Measurements from ENCODE around the gene ALDOA.

Gene ALDOA

DNA sequence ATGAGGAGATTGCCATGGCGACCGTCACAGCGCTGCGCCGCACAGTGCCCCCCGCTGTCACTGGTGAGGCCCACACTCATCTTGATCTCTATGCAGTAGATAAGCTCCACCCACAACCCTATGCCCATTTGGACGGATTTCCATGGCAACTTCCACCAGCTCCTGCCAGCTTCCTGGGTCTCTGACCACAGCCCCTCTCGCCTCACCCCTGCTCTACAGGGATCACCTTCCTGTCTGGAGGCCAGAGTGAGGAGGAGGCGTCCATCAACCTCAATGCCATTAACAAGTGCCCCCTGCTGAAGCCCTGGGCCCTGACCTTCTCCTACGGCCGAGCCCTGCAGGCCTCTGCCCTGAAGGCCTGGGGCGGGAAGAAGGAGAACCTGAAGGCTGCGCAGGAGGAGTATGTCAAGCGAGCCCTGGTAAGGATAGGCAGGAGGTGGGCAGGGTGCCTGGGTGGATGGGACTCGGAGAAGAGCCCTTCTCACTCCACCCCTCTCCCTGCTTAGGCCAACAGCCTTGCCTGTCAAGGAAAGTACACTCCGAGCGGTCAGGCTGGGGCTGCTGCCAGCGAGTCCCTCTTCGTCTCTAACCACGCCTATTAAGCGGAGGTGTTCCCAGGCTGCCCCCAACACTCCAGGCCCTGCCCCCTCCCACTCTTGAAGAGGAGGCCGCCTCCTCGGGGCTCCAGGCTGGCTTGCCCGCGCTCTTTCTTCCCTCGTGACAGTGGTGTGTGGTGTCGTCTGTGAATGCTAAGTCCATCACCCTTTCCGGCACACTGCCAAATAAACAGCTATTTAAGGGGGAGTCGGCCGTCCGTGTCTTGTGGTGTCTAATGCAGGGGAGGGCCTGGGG lies 4.3 kb downstream of the ALDOA start:
- no peak for DNase-seq

DNA sequence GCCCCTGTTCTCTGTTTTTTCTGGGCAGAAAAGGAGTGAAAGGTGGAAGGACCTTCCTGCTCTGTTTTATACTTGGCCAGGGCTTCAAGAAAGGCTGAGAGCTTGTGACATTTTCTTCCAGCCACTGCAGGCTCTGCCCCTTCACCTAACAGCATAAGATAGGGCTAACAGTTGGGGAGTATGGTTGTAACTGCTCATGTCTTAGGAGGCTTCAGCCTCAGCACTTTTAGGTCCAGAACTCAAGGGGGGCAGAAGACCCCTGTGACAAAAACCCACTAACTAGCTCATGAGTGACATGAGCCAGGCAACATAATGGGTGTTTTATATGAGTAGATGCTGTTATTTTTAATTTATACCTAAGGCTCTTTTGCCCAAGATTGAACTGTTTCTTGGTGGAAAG lies 4.9 kb downstream of the ALDOA start:
- no peak for DNase-seq

DNA sequence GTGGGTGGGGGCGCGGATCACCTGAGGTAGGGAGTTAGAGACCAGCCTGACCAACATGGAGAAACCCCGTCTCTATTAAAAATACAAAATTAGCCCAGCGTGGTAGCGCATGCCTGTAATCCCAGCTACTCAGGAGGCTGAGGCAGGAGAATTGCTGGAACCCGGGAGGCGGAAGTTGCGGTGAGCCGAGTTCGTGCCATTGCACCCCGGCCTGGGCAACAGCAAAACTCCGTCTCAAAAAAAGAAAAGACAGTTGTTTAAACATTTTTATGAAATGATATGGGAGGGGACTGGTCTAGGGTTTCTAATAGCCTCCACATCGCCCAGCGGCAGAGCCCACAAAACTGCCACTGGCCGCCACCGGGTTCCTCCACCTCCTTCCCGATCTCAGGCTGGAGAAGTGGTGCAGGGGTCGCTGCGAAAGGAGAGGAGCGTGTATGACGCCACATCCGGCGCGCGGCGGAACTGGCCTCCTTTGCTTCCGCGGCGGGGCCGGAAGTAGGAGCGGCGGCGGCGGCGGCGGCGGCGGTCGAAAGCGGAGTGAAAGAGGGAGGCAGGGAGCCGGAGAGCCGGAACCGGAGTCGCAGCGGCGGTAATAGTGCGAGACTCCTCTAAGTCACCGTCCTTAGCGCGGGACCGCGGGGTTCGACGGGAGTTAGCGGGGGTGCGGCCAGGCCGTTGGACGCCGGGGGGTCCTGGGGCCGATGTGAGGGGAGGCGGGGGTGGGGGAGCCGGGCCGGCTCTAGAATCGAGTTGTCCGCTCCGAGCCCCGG lies 10.1 kb downstream of the ALDOA start, which contains the start of gene PPP4C:
Gene PPP4C (plus strand): TSS at position 492 of the 773 bp plus-strand sequence. CDS start 384 bp downstream, outside the sequence.
- DNase-seq, result peak; percentile 93 to 97 (median 96)

DNA sequence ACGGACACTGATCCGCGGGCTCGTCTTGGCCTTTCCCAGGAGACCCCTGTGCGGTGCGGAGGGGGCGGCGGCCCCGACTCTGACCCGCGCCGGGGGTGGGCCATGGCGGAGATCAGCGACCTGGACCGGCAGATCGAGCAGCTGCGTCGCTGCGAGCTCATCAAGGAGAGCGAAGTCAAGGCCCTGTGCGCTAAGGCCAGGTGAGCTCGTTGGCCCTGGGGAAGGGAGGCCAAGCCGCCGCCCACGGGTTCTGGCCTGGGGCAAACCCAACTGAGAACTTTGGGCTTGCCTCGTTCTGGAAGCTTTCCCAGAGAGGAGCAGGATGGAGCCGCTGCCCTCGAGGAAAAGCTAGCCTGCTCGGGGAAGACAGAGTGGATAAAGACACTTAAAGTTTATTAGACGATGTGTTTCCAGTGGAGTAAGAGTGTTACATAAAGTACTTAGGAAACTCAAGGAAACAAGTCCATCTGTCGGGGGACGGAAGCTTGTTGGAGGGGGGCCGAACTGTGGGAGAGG lies 10.8 kb downstream of the ALDOA start:
- peak in 2 of 4 experiments; percentile 36 to 53 for DNase-seq

DNA sequence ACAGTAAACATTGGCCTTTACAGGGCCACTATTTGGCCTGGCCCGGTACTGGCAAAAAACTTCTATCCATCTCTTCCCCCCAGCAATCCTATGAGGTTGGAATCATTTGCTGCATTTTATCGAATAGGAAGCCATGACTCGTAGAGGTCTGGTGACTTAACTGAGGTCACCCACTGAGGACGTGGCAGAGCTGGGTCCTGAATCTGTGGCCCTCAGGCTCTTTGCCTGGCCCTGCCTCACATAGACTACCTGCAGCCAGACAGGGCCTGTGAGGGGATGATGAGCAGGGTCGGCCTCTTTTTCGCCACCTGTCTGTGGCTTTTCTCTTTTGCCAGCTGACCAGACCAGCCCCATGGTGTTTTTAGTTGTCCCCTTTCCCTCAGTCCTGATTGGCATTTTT lies 12.1 kb downstream of the ALDOA start:
- peak in 3 of 4 experiments; percentile 35 to 64 (median 42) for DNase-seq

DNA sequence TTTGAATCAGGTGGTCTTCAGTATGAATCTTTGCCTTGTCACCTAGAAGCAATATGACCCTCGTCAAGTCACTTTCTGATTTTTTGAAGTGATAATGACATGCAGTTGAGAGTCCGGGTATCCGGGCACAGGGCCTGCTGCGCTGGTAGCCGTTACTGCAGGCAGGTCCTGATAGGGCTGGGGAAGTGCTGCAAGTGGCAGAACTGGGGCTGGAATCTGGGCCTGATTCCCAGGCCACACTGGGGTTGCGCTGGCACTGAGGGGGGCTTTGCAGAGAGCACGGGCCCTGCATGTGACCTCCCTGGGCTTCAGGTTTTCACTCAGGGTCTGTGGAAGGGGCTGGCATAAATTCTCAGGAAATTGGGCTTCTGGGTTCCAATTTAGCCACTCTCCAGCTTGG lies 13.2 kb downstream of the ALDOA start:
- no peak for DNase-seq

DNA sequence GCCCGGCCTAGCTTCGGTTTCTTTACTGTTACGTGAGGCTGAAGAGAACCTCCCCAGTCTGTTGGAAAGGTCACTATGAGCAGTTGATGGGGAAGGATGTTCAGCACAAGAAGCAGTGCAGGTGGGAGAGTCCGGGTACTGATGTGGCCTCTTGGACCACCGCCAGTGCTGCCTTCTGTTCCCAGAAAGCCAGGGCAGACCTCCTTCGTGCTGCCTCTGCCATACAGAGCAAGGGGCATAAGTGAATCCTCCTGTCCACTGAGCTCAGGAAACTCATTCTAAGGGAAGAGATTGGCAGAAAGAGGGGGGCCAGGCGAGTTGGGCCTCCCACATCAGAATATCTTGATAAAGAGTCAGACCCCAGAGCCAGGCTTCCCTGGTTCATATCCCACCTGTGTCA lies 13.9 kb downstream of the ALDOA start:
- DNase-seq, result no peak

DNA sequence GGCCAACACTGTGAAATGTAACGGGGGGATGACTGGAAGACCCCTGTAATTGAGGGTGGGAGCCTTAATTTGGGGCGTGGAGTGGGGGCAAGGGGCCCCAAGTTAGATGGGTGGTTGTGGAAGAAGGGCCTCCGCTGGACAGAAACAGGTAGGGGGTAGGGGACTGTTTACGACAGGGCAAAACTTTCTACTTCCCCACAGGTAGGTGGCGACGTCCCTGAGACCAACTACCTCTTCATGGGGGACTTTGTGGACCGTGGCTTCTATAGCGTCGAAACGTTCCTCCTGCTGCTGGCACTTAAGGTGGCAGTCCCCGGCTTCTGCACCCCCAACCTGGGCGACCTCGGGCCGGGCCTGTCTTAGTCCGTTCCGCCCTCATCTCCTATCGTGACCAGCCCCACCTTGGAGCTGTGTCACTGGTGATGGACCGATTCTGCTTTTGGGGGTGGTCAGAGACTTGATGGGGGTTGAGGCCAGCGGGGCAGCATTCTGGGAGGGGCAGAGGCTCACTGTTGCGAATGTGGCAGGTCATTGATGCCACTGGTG lies 17.1 kb downstream of the ALDOA start:
- DNase-seq, result no peak

DNA sequence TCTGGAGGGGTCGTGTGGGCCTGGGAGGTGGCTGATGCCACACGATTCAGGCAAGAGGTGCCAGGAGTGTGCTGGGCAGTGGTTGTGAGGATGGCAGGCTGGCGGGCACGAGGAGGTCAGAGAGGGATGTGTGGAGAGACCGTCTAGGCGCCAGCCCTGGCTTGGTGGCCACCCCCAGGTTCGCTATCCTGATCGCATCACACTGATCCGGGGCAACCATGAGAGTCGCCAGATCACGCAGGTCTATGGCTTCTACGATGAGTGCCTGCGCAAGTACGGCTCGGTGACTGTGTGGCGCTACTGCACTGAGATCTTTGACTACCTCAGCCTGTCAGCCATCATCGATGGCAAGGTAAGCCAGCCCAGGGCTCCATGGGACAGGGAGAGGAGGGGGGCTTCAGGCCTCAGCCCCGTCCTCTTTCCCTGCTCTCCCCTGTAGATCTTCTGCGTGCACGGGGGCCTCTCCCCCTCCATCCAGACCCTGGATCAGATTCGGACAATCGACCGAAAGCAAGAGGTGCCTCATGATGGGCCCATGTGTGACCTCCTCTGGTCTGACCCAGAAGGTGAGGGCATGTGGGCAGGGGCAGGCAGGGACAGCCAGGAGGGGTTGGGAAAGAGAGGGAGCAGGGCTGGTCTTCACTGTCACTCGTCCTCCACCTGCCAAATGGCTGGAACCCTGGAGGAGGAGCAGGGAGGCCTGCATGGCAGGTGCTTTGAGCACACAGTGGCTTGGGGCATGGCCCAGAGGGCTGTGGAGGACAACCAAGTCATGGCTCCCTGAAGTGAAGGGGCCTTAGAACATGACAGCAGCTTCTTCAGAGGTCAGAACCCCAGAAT lies 17.9 kb downstream of the ALDOA start:
- DNase-seq, result no peak

DNA sequence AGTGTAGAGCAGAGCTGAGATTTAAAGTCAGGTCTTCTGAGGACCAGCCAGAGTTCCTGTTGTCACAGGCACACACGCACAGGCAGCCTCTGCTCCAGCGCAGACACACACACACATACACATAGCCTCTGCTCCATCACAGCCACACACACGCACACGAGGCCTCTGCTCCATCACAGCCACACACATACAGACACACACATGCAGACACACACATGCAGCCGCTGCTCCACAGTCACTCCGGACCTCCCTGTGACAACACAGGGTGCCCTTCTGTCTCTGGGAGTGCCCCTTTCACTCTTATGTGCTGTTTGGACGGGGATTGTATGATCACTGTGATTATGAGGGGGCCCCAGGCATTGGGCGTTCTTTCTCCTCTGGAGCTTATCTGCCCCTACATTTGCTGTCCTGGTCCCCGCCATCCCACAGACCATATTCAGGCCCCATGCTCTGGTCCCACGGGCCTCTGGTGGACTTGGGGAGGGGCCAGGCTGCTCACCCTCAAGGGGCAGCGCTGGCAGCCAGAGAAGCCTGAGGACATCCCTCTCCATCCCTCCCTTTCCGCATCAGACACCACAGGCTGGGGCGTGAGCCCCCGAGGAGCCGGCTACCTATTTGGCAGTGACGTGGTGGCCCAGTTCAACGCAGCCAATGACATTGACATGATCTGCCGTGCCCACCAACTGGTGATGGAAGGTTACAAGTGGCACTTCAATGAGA lies 18.7 kb downstream of the ALDOA start:
- no peak for DNase-seq

DNA sequence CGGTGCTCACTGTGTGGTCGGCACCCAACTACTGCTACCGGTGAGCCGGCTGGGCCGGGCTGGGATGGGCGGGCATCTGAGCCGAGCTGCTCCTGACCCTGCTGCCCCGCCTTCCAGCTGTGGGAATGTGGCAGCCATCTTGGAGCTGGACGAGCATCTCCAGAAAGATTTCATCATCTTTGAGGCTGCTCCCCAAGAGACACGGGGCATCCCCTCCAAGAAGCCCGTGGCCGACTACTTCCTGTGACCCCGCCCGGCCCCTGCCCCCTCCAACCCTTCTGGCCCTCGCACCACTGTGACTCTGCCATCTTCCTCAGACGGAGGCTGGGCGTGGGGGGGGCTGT lies 19.2 kb downstream of the ALDOA start:
- DNase-seq, result no peak

DNA sequence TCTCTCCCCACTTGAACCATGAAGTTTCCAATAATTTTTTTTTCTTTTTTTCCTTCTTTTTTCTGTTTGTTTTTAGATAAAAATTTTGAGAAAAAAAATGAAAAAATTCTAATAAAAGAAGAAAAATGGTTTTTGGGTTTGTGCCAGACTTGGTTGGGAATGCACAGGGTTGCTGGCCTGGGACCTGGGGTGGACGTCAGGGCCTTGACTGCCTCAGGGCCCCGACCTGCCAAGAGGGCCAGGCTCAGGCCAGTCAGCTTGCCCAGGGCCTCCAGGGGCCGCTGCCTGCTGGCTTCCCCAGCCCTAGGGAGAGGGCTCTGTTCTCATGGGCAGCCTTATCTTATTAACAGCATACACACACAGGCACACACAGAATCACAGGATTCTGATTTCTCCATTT lies 19.7 kb downstream of the ALDOA start:
- DNase-seq, result no peak

DNA sequence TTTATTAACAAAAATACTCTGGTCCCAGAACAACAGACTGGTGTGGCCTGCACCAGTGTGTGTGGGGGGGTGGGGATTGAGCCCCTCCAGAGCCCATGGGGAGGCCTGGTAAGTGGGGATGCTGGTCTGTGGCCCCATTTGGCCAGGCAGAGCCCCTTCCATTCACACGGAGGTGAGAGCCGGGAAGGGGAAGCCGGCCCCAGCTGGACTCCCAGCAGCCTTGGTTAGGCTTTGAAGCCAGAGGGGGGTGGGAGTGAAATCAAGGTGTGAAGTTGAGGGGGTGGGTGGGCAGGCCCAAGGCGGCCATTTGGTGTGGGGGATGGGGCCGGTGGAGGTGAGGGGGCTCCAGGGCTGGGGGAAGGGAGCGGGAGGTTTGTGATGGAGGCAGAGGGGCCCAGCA lies 20.3 kb downstream of the ALDOA start:
- DNase-seq, result no peak

DNA sequence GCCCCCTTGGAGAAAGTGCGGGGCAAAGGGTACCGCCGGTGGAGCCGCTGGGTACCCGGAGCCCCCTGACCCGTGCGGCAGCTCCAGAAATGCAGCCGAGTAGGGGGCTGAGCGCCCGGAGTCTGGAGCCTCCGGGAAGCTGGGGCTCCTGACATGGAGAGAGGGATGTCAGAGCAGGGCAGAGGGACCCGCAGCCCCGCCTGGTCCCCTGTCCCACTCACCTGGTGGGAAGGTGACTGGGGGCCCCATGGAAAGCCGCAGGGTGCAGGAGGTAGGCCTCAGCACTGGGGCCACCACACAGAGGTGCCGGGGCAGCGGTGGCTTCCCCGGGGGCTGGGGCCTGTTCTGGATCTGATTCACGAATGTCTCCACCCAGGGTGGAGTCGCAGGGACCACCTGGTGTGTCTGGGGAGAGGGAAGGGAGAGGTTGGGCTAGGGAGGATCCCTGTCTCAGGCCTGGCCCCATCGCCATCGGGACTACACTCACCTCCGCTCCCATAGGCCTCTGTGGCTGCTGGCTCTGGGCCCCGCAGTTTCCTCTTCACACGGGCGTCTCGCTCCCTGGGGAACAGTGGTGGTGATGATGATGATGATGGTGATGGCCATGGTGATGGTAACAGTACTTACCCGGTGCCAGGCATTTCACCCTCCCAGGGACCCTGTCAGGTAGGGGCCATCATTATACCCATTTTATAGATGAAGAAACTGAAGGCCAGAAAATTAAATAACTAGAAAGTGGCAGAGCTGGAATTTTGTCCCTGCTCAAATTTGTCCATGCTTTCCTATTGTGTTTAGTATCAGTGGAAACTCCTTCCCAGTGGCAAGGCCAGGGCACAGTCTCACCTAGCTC lies 21.0 kb downstream of the ALDOA start:
- DNase-seq, result no peak

DNA sequence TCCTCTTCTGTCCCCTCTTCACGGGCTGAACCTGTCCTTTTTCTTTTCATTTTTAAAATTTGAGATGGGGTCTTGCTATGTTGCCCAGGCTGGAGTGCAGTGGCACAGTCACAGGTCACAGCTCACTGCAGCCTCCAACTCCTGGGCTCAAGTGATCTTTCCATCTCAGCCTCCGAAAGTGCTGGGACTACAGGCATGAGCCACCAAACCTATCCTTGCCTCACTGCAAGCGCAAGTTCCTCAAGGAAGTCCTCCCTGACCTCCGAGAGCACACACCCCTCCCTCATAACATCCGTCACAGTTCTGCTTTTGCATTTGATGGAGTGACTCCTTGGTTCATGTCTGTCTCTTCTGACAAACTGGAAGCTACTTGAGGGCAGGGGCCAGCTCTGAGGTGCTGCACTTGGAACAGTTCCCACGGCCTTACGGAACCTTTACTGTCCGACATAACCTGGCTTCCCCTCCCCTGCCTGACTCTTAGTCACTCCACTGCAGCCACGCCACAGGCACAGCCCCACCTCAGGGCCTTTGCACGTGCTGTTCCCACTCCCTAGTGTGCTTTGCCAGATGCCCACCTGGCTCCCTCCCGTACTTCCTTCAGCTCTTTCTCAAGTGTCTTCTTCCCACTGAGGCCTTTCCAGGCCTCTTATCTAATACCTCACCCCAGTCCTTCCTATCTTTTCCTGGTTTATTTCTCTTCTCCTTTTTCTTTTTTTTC lies 21.8 kb downstream of the ALDOA start:
- peak; percentile 86 to 95 (median 90) for DNase-seq

DNA sequence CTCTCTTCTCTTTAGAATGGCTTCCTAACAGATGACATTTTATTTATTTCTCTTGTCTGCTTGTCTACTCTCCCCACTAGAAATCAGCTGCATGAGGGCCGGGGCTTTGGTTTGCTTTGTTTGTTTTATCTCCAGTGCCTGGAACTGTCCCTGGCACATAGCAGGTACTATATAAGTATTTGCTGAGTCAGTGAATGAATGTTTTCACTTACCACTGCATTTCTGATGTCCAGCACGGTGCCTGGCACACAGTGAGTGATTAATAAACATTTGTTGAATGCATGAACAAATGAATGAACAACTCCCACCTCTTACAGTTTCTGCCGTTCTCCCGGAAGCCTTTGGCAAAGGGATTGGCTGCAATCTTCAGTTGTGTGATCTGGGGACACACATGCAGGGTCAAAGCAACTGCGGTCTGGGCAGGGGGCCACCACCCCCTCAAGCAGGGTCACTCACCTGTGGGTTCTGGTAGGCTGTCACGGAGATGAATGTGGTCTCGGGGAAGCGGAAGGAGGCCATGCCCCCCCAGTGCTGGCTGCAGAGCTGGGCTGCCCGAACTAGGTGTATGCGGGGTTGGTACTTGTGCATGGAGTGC lies 22.8 kb downstream of the ALDOA start:
- DNase-seq, result no peak

DNA sequence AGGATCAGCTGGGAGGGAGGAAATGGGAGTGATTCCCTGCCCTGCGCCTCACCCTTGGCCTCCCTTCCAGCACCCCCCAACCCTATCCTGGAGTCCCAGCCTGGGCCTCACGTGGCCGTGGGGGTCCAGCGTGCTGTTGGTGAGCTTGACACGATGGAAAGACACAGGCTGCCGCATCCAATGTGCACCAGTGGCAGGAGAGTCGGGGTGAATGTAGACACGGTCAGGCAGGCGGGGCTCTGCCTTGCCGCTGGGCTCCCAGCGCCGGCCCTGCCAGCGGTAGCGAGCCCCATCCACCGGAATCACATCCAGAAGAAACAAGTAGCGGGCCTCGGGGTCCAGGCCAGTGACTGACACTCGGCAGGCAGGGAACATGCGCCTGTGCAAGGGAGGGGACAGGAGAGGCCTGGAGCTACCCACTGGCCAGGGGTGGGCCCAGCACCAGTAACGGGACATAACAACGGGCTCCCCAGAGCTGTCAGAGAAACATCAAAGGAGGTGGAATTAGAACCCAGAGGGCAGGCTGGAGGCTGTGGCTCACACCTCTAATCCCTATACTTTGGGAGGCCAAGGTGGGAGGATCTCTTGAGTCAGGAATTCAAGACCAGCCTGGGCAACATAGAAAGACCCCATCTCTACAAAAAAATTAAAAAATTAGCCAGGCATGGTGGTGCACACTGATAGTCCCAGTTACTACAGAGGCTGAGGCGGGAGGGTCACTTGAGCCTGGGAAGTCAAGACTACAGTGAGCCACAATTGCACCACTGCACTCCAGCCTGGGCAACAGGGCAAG lies 23.5 kb downstream of the ALDOA start:
- DNase-seq, result no peak

DNA sequence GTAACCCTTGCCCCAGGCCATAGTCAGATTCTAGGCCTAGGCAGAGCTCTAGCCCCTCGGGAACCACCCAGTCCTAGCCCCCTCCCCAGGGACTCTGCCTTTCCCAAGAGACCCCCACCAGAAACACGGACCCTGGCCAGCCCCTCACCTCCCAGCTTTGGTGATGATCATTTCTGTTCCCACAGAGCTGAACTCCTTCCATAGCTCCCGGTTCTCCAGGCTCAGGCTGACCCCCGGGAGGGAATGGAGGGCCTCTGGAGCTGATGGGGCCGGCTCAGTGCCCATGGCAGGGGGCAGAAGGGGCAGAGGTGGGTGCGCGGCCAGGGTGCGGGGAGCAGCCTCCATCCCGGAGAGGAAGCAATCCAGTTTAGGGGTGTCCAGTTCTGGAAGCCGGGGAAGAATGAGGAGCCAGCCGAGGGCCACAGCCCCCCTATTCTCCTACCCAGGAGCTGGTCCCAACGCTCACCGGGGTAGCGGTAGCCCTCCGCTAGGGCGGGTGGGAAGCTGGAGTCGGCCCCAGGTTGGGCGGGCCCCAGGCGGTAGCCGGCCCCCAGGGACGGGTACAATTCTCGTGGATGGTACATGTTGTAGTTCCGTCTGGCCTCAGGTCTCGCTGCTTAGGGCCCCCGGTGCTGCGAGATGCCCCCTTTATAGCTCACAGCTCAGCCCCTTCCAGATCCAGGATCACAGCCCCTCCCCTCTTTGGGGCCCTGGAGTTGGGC lies 25.2 kb downstream of the ALDOA start:
- no peak for DNase-seq
